Breast epithelium (tissue), 3 donors: ENCODE measurements around the gene RAC3.

Source experiments
- POLR2AphosphoS5 ChIP-seq, 3 donors: sonication (generic); formaldehyde crosslinking; IDR thresholded peaks; one replicate each; pipeline ENCODE4 v1.6.1; 2017; ENCODE audit warnings: antibody characterized with exemption in 3 of 3
- TF ChIP-seq, protein P1 (sequence below), 3 donors: fragments of 450-650 bp; IDR thresholded peaks; one replicate each; pipeline ENCODE4 v1.5.1; 2016 to 2017; ENCODE audit warnings: antibody characterized with exemption in 3 of 3, mild to moderate bottlenecking in 3 of 3, moderate library complexity in 3 of 3

DNA sequence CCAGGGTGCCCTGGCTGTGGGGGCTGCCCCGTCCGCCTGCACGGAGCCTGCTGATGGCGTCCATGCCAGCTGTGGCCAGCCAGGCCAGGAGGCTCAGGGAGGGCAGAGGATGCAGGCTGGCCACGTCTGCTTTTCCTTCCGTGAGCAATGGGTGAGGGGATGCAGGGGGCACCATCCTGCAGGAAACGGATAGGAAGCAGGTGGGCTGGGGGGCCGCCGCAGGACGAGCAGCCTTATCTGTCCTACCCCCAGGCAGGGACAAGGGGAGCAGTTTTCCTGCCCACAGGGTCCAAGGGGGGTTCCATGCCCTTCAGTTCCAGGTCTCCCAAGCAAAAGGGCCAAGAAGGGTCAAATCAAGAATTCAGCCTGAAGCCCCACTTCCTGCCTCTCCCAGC, 27.4 kb downstream of the RAC3 start:
- TF ChIP-seq, protein P1, sequence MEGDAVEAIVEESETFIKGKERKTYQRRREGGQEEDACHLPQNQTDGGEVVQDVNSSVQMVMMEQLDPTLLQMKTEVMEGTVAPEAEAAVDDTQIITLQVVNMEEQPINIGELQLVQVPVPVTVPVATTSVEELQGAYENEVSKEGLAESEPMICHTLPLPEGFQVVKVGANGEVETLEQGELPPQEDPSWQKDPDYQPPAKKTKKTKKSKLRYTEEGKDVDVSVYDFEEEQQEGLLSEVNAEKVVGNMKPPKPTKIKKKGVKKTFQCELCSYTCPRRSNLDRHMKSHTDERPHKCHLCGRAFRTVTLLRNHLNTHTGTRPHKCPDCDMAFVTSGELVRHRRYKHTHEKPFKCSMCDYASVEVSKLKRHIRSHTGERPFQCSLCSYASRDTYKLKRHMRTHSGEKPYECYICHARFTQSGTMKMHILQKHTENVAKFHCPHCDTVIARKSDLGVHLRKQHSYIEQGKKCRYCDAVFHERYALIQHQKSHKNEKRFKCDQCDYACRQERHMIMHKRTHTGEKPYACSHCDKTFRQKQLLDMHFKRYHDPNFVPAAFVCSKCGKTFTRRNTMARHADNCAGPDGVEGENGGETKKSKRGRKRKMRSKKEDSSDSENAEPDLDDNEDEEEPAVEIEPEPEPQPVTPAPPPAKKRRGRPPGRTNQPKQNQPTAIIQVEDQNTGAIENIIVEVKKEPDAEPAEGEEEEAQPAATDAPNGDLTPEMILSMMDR (IDR thresholded peaks at IDR 0.05), result no peak
- TF ChIP-seq POLR2AphosphoS5 (IDR thresholded peaks at IDR 0.05), result no peak
